Nephron (organoid): ENCODE data around the gene UGGT1.
A peak's percentile ranks its signal among the peaks of the same experiment; 100 is the strongest.

Experiments used
- H3K27ac Mint-ChIP-seq, 3 experiments: 2 replicates each; pipeline ENCODE4 v1.8.0; 2020; ENCODE audit warnings: mixed read lengths in 3 of 3, mild to moderate bottlenecking in 2 of 3, moderate library complexity in 1 of 3
- H3K27me3 Mint-ChIP-seq: 2 replicates; pipeline ENCODE4 v1.8.0; 2021; ENCODE audit warnings: low read depth, mild to moderate bottlenecking, moderate library complexity, mixed read lengths
- H3K36me3 Mint-ChIP-seq: 2 replicates; pipeline ENCODE4 v1.8.0; 2020; ENCODE audit warnings: low read depth, mixed read lengths
- H3K4me1 Mint-ChIP-seq: 2 replicates; pipeline ENCODE4 v1.8.0; 2020; ENCODE audit warnings: mixed read lengths
- H3K4me3 Mint-ChIP-seq, 3 experiments: 2 replicates each; pipeline ENCODE4 v1.8.0; 2020; ENCODE audit warnings: mild to moderate bottlenecking in 3 of 3, mixed read lengths in 3 of 3, moderate library complexity in 2 of 3
- H3K9me3 Mint-ChIP-seq: 2 replicates; pipeline ENCODE4 v1.8.0; 2020; ENCODE audit warnings: mixed read lengths
- CTCF ChIP-seq, 3 experiments: fragments of 200-600 bp; sonication (generic); IDR thresholded peaks; one replicate each; pipeline ENCODE4 v1.5.0; 2021; ENCODE audit warnings: antibody characterized with exemption in 3 of 3; ENCODE audit not compliant: unreplicated experiment in 3 of 3

UGGT1 gene

GRCh38 chr2:128232965-128233789 lies 142.2 kb downstream of the UGGT1 start:
- Mint-ChIP-seq H3K36me3 (no peaks in the 10 kb centered on the region), H3K27me3 (peaks cover 28% of the 10 kb centered on the region), H3K9me3 (no peaks in the 10 kb centered on the region), H3K4me1 (no peaks in the 10 kb centered on the region), H3K4me3 (peak overlapping the region; percentile 83 to 92 (median 88)), H3K27ac (no peak overlapping the region)
- peak; percentile 88 to 92 (median 90) for TF ChIP-seq CTCF (IDR thresholded peaks at IDR 0.05; ENCODE audit: unreplicated experiment in 3 of 3)

GRCh38 chr2:128233790-128234395 lies 142.9 kb downstream of the UGGT1 start:
- Mint-ChIP-seq H3K4me3 (peak overlapping the region; percentile 83 to 92 (median 88)), H3K9me3 (no peaks in the 10 kb centered on the region), H3K27me3 (peaks cover 28% of the 10 kb centered on the region), H3K36me3 (no peaks in the 10 kb centered on the region), H3K4me1 (no peaks in the 10 kb centered on the region), H3K27ac (no peak overlapping the region)
- TF ChIP-seq CTCF (IDR thresholded peaks at IDR 0.05; ENCODE audit: unreplicated experiment in 3 of 3) = peak in 1 of 3 experiments; percentile 42

- Mint-ChIP-seq H3K4me3 (peak overlapping the region in 2 of 3 experiments; percentile 28 to 29), H3K36me3 (no peaks in the 10 kb centered on the region), H3K27me3 (peaks cover 28% of the 10 kb centered on the region), H3K4me1 (no peaks in the 10 kb centered on the region), H3K27ac (no peak overlapping the region), H3K9me3 (no peaks in the 10 kb centered on the region)
- no peak for TF ChIP-seq CTCF (IDR thresholded peaks at IDR 0.05; ENCODE audit: unreplicated experiment in 3 of 3)
These were observed 143.6 kb downstream of the UGGT1 start for GRCh38 chr2:128234613-128235012.

GRCh38 chr2:128235581-128235980 lies 144.6 kb downstream of the UGGT1 start:
- TF ChIP-seq CTCF (IDR thresholded peaks at IDR 0.05; ENCODE audit: unreplicated experiment in 3 of 3) = no peak
- Mint-ChIP-seq H3K4me1 (no peaks in the 10 kb centered on the region), H3K27me3 (peaks cover 27% of the 10 kb centered on the region), H3K9me3 (no peaks in the 10 kb centered on the region), H3K4me3 (no peak overlapping the region), H3K27ac (no peak overlapping the region), H3K36me3 (no peaks in the 10 kb centered on the region)

- TF ChIP-seq CTCF (IDR thresholded peaks at IDR 0.05; ENCODE audit: unreplicated experiment in 3 of 3) = no peak
- no peak overlapping the region for H3K27ac Mint-ChIP-seq
- no peaks in the 10 kb centered on the region for H3K9me3 Mint-ChIP-seq
- no peak overlapping the region for H3K4me3 Mint-ChIP-seq
- peaks cover 18% of the 10 kb centered on the region for H3K27me3 Mint-ChIP-seq
- H3K4me1 Mint-ChIP-seq = no peaks in the 10 kb centered on the region
- no peaks in the 10 kb centered on the region for H3K36me3 Mint-ChIP-seq
These were observed 145.6 kb downstream of the UGGT1 start for GRCh38 chr2:128236491-128237035.
